ENCODE data around the gene SLC5A7. TPM values are rescaled to one million over a fixed set of nuclear protein-coding genes. Genes with fewer than 3 reads are reported as not detected.

The SLC5A7 gene
- total and polyA plus RNA-seq, 2 donors (not counting 1 experiment from before 2014, with no cell fraction given), result not detected

GRCh38 chr2:108031471-108031941 lies 45.2 kb downstream of the SLC5A7 start:
- POLR2A ChIA-PET, result no interaction called here
- TF ChIP-seq, protein P1, sequence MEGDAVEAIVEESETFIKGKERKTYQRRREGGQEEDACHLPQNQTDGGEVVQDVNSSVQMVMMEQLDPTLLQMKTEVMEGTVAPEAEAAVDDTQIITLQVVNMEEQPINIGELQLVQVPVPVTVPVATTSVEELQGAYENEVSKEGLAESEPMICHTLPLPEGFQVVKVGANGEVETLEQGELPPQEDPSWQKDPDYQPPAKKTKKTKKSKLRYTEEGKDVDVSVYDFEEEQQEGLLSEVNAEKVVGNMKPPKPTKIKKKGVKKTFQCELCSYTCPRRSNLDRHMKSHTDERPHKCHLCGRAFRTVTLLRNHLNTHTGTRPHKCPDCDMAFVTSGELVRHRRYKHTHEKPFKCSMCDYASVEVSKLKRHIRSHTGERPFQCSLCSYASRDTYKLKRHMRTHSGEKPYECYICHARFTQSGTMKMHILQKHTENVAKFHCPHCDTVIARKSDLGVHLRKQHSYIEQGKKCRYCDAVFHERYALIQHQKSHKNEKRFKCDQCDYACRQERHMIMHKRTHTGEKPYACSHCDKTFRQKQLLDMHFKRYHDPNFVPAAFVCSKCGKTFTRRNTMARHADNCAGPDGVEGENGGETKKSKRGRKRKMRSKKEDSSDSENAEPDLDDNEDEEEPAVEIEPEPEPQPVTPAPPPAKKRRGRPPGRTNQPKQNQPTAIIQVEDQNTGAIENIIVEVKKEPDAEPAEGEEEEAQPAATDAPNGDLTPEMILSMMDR (IDR thresholded peaks at IDR 0.05), result no peak
- no peak for TF ChIP-seq EZH2 (IDR thresholded peaks at IDR 0.05; ENCODE audit: borderline replicate concordance, insufficient read depth, low read depth, low read length, poor library complexity, severe bottlenecking)

DNA sequence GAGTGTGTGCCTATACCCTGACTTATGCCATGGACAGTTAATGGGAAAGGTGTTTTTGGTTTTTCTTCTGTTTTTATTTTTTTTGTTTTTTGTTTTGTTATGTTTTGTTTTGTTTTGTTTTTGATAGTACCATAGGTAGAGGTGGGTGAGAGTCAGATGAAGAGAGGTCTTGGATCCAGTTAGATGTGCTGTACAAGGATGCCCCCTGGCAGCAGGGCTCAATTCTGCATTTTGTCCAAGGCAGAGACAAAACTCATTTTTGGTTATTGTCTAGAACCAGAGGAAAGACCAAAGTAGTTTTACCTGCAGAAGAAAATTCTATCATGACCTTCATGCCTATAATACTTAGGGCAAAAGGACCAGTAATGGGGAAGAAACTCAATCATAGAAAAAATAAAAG lies 48.5 kb downstream of the SLC5A7 start:
- no peak for TF ChIP-seq EZH2 (IDR thresholded peaks at IDR 0.05; ENCODE audit: borderline replicate concordance, insufficient read depth, low read depth, low read length, poor library complexity, severe bottlenecking)
- TF ChIP-seq, protein P1 (IDR thresholded peaks at IDR 0.05), result no peak
- H3K27me3 Mint-ChIP-seq, result no peaks in the 10 kb centered on the region
- Histone ChIP-seq H2AFZ (ENCODE audit: insufficient read depth, low read depth, low read length, poor library complexity, severe bottlenecking) (no peak overlapping the region), H3K36me3 (replicated peaks in 1 of 2; ENCODE audit: control extremely low read depth in 1 of 2, control insufficient read depth in 1 of 2, extremely low read depth in 1 of 2, insufficient read depth in 2 of 2, low read length in 1 of 2) (no peaks in the 10 kb centered on the region), H3K4me2 (replicated peaks; ENCODE audit: low read depth, low read length, poor library complexity, severe bottlenecking) (no peak overlapping the region), H3K9ac (ENCODE audit: low read length) (no peak overlapping the region), H3K9me3 (ENCODE audit: control extremely low read depth in 1 of 3, control insufficient read depth in 2 of 3, insufficient read depth in 1 of 3, low read length in 2 of 3) (peaks cover 0 to 8% (median 2%) of the 10 kb centered on the region in 3 donors), H3K79me2 (ENCODE audit: control insufficient read depth, insufficient read depth, low read length) (no peaks in the 10 kb centered on the region), H3K4me1 (ENCODE audit: control insufficient read depth in 2 of 2, insufficient read depth in 2 of 2, low read length in 2 of 2) (no peaks in the 10 kb centered on the region), H4K20me1 (ENCODE audit: control insufficient read depth, insufficient read depth, low read length, poor library complexity, severe bottlenecking) (no peaks in the 10 kb centered on the region), H3K27ac (ENCODE audit: low read length in 2 of 2) (no peak overlapping the region), H3K27me3 (replicated peaks in 1 of 4; ENCODE audit: control extremely low read depth in 1 of 4, control insufficient read depth in 3 of 4, insufficient read depth in 4 of 4, low read length in 3 of 4) (no peaks in the 10 kb centered on the region), H3K4me3 (ENCODE audit: control extremely low read depth in 1 of 5, extremely low read depth in 1 of 5, insufficient read depth in 1 of 5, low read depth in 2 of 5, low read length in 4 of 5) (no peak overlapping the region)
- POLR2A ChIA-PET, result no interaction called here
- H3K4me3 Mint-ChIP-seq, result no peak overlapping the region
- no peaks in the 10 kb centered on the region for H3K4me1 Mint-ChIP-seq
- CTCF ChIA-PET, result no interaction called here
- H3K9me3 Mint-ChIP-seq (ENCODE audit: insufficient read depth), result peaks cover 4% of the 10 kb centered on the region
- DNase-seq, result no peak
- intact Hi-C loops (cut with micrococcal nuclease), result no loop called here
- no peak for ATAC-seq (ENCODE audit: low read depth)
- H3K27ac Mint-ChIP-seq, result no peak overlapping the region

More at GRCh38 chr2:108031471-108031941, 45.2 kb downstream of the SLC5A7 start:
- Histone ChIP-seq H3K4me1 (ENCODE audit: control insufficient read depth in 2 of 2, insufficient read depth in 2 of 2, low read length in 2 of 2) (no peaks in the 10 kb centered on the region), H3K36me3 (replicated peaks in 1 of 2; ENCODE audit: control extremely low read depth in 1 of 2, control insufficient read depth in 1 of 2, extremely low read depth in 1 of 2, insufficient read depth in 2 of 2, low read length in 1 of 2) (no peaks in the 10 kb centered on the region), H4K20me1 (ENCODE audit: control insufficient read depth, insufficient read depth, low read length, poor library complexity, severe bottlenecking) (no peaks in the 10 kb centered on the region), H3K4me3 (ENCODE audit: control extremely low read depth in 1 of 5, extremely low read depth in 1 of 5, insufficient read depth in 1 of 5, low read depth in 2 of 5, low read length in 4 of 5) (no peak overlapping the region), H3K9ac (ENCODE audit: low read length) (no peak overlapping the region), H3K27me3 (replicated peaks in 1 of 4; ENCODE audit: control extremely low read depth in 1 of 4, control insufficient read depth in 3 of 4, insufficient read depth in 4 of 4, low read length in 3 of 4) (no peaks in the 10 kb centered on the region), H2AFZ (ENCODE audit: insufficient read depth, low read depth, low read length, poor library complexity, severe bottlenecking) (no peak overlapping the region), H3K9me3 (ENCODE audit: control extremely low read depth in 1 of 3, control insufficient read depth in 2 of 3, insufficient read depth in 1 of 3, low read length in 2 of 3) (peaks cover 0 to 8% (median 1%) of the 10 kb centered on the region in 3 donors), H3K4me2 (replicated peaks; ENCODE audit: low read depth, low read length, poor library complexity, severe bottlenecking) (no peak overlapping the region), H3K79me2 (ENCODE audit: control insufficient read depth, insufficient read depth, low read length) (no peaks in the 10 kb centered on the region), H3K27ac (ENCODE audit: low read length in 2 of 2) (no peak overlapping the region)
- CTCF ChIA-PET, result no interaction called here
- no peak for DNase-seq
- WGBS (ENCODE audit: insufficient coverage), result 97% methylated on average over 23 of the region's 23 CpGs
- H3K27ac Mint-ChIP-seq, result no peak overlapping the region
- no peaks in the 10 kb centered on the region for H3K4me1 Mint-ChIP-seq
- ATAC-seq (ENCODE audit: low read depth), result no peak
- H3K27me3 Mint-ChIP-seq, result no peaks in the 10 kb centered on the region
- H3K9me3 Mint-ChIP-seq (ENCODE audit: insufficient read depth), result peaks cover 2% of the 10 kb centered on the region
- no peak overlapping the region for H3K4me3 Mint-ChIP-seq
- intact Hi-C loops (cut with micrococcal nuclease), result no loop called here
